ENCODE data around the gene ERICH4.
"Not testable (repeated sequence)": the region's sequence is repeated elsewhere in the genome, so short reads cannot be mapped to it uniquely, and the experiment has no call there.

Gene ERICH4

GRCh38 chr19:41442473-41443355 is at the start of gene ERICH4:
ERICH4 (plus strand) TSS chr19:41443156; CDS start chr19:41443170, 14 bp downstream.
- DNase-seq (ENCODE audit: low read depth in 3 of 3): no peak

- no peak for DNase-seq (ENCODE audit: low read depth in 3 of 3)
Observed at GRCh38 chr19:41395355-41395754, 47.6 kb upstream of the ERICH4 start.

GRCh38 chr19:41397086-41398049 is 45.6 kb upstream of the ERICH4 start, which contains the start of the genes BCKDHA and EXOSC5:
BCKDHA (plus strand) TSS chr19:41397818; CDS start chr19:41397828, 10 bp downstream.
EXOSC5 (minus strand) TSS chr19:41397359; CDS start chr19:41397328, 31 bp downstream.
- DNase-seq (ENCODE audit: low read depth in 3 of 3): peak; percentile 98 to 99 (median 99)

GRCh38 chr19:41398050-41398418 is 44.9 kb upstream of the ERICH4 start:
- DNase-seq (ENCODE audit: low read depth in 3 of 3): no peak

- DNase-seq (ENCODE audit: low read depth in 3 of 3): no peak
Observed at GRCh38 chr19:41398598-41398997, 44.4 kb upstream of the ERICH4 start.

- DNase-seq (ENCODE audit: low read depth in 3 of 3): no peak
Observed at GRCh38 chr19:41399091-41399490, 43.9 kb upstream of the ERICH4 start.

- no peak for DNase-seq (ENCODE audit: low read depth in 3 of 3)
Observed at GRCh38 chr19:41399525-41399924, 43.4 kb upstream of the ERICH4 start.

GRCh38 chr19:41401483-41401882 is 41.5 kb upstream of the ERICH4 start:
- no peak for DNase-seq (ENCODE audit: low read depth in 3 of 3)

GRCh38 chr19:41402010-41402409 is 40.9 kb upstream of the ERICH4 start:
- DNase-seq (ENCODE audit: low read depth in 3 of 3): no peak

- DNase-seq (ENCODE audit: low read depth in 3 of 3): no peak
Observed at GRCh38 chr19:41403181-41403970, 39.6 kb upstream of the ERICH4 start.

GRCh38 chr19:41405776-41406175 is 37.2 kb upstream of the ERICH4 start:
- DNase-seq (ENCODE audit: low read depth in 3 of 3): no peak

GRCh38 chr19:41407271-41407670 is 35.7 kb upstream of the ERICH4 start:
- DNase-seq (ENCODE audit: low read depth in 3 of 3): no peak

- no peak for DNase-seq (ENCODE audit: low read depth in 3 of 3)
Observed at GRCh38 chr19:41408256-41408655, 34.7 kb upstream of the ERICH4 start.

- not testable (repeated sequence) for DNase-seq (ENCODE audit: low read depth in 3 of 3)
Observed at GRCh38 chr19:41408846-41409245, 34.1 kb upstream of the ERICH4 start.

GRCh38 chr19:41409288-41409687 is 33.7 kb upstream of the ERICH4 start:
- DNase-seq (ENCODE audit: low read depth in 3 of 3): no peak

GRCh38 chr19:41410336-41411054 is 32.5 kb upstream of the ERICH4 start:
- DNase-seq (ENCODE audit: low read depth in 3 of 3): no peak

GRCh38 chr19:41411100-41411967 is 31.6 kb upstream of the ERICH4 start:
- DNase-seq (ENCODE audit: low read depth in 3 of 3): no peak

- no peak for DNase-seq (ENCODE audit: low read depth in 3 of 3)
Observed at GRCh38 chr19:41411968-41412265, 31.0 kb upstream of the ERICH4 start.

GRCh38 chr19:41412953-41413352 is 30.0 kb upstream of the ERICH4 start:
- no peak for DNase-seq (ENCODE audit: low read depth in 3 of 3)

GRCh38 chr19:41413947-41414346 is 29.0 kb upstream of the ERICH4 start:
- no peak for DNase-seq (ENCODE audit: low read depth in 3 of 3)

Data from stimulated activated CD4-positive, alpha-beta T cell treated with anti-CD3 and anti-CD28 coated beads, TNF-alpha, amount 100 ng/mL, for 24 hours (primary cell).